Cardiac fibroblast (primary cell): Measurements from ENCODE around the gene CYB5A.
A peak's percentile ranks its signal among the peaks of the same experiment; 100 is the strongest.
"Not testable (repeated sequence)": the region's sequence is repeated elsewhere in the genome, so short reads cannot be mapped to it uniquely, and the experiment has no call there.

Experiments
- DNase-seq, 2 donors: peaks; one replicate each; pipeline versions ENCODE4 v3.0.0 to v3.0.0-alpha.2; 2010; ENCODE audit warnings: low read depth in 2 of 2
- H3K4me3 ChIP-seq, 2 donors: replicated peaks in 1 of 2; 1 replicate in 1 of 2; 2 replicates in 1 of 2; pipeline ENCODE4 v1.5.1; 2011; ENCODE audit warnings: low read depth in 2 of 2, low read length in 2 of 2, mild to moderate bottlenecking in 2 of 2, moderate library complexity in 1 of 2
- CTCF ChIP-seq: IDR thresholded peaks from one replicate; pipeline ENCODE4 v1.5.1; 2011; ENCODE audit warnings: low read depth, mild to moderate bottlenecking, low read length, inconsistent platforms

Gene CYB5A

GRCh38 chr18:74294526-74294925, 2.8 kb upstream of the CYB5A start:
- no peak overlapping the region for H3K4me3 ChIP-seq
- peak in 1 of 2 donors; percentile 60 for DNase-seq
- TF ChIP-seq CTCF, result no peak

- DNase-seq, H3K4me3 ChIP-seq: not testable (repeated sequence)
Measured at GRCh38 chr18:74292982-74293381, 1.2 kb upstream of the CYB5A start.

GRCh38 chr18:74292541-74292858, 737 bp upstream of the CYB5A start:
- no peak for TF ChIP-seq CTCF
- DNase-seq, result no peak
- H3K4me3 ChIP-seq, result peak overlapping the region; percentile 95 to 100

- TF ChIP-seq CTCF, result no peak
- H3K4me3 ChIP-seq, result peak overlapping the region; percentile 95 to 100
- DNase-seq, result no peak
Measured at GRCh38 chr18:74291472-74291770, 342 bp downstream of the CYB5A start.

- DNase-seq, result peak in 1 of 2 donors; percentile 37
- no peak for TF ChIP-seq CTCF
- H3K4me3 ChIP-seq, result peak overlapping the region; percentile 95 to 100
Measured at GRCh38 chr18:74290794-74291471, 830 bp downstream of the CYB5A start.

GRCh38 chr18:74290021-74290420, 1.7 kb downstream of the CYB5A start:
- H3K4me3 ChIP-seq, result peak overlapping the region in 1 of 2 donors; percentile 100
- DNase-seq, result no peak
- no peak for TF ChIP-seq CTCF

GRCh38 chr18:74289137-74289536, 2.6 kb downstream of the CYB5A start:
- peak; percentile 49 to 65 for DNase-seq
- H3K4me3 ChIP-seq, result no peak overlapping the region
- TF ChIP-seq CTCF, result no peak
